Gastroesophageal sphincter (tissue), 4 donors: Measurements from ENCODE around the gene WBP2. TPM values are rescaled to one million over a fixed set of nuclear protein-coding genes. Genes with fewer than 3 reads are reported as not detected.

Experiments used
- ATAC-seq: fragments of 150-250 bp; one replicate; pipeline ENCODE4 v1.9.1; 2016; ENCODE audit warnings: mild to moderate bottlenecking, moderate library complexity
- H3K27ac ChIP-seq, 4 donors: fragments of 200-600 bp; sonication (generic) in 3 of 4; 1 replicate in 3 of 4; 2 replicates in 1 of 4; pipeline ENCODE4 v1.5.1; 2016 to 2019
- H3K27me3 ChIP-seq: fragments of 200-600 bp; sonication (generic); one replicate; pipeline ENCODE4 v1.5.1; 2019
- H3K36me3 ChIP-seq, 2 donors: fragments of 200-600 bp; sonication (generic); one replicate each; pipeline ENCODE4 v1.5.1; 2019; ENCODE audit warnings: control low read depth in 1 of 2
- H3K4me1 ChIP-seq, 3 donors: fragments of 200-600 bp; sonication (generic); 1 replicate in 2 of 3; 2 replicates in 1 of 3; pipeline ENCODE4 v1.5.1; 2016 to 2019; ENCODE audit warnings: control low read depth in 2 of 3
- H3K4me3 ChIP-seq, 2 donors: fragments of 200-600 bp; sonication (generic); one replicate each; pipeline ENCODE4 v1.5.1; 2019; ENCODE audit warnings: mild to moderate bottlenecking in 1 of 2, moderate library complexity in 1 of 2
- H3K9me3 ChIP-seq, 3 donors: fragments of 200-600 bp; sonication (generic); one replicate each; pipeline ENCODE4 v1.5.1; 2017 to 2019; ENCODE audit warnings: control low read depth in 2 of 3
- EP300 ChIP-seq: sonication (generic); formaldehyde crosslinking; IDR thresholded peaks from one replicate; pipeline ENCODE4 v1.6.1; 2017; ENCODE audit warnings: antibody characterized with exemption, mild to moderate bottlenecking
- POLR2A ChIP-seq, 2 donors: fragments of 450-650 bp; IDR thresholded peaks; one replicate each; pipeline ENCODE4 v1.6.1; 2017; ENCODE audit warnings: antibody characterized with exemption in 2 of 2, mild to moderate bottlenecking in 2 of 2, moderate library complexity in 1 of 2
- POLR2AphosphoS5 ChIP-seq: sonication (generic); formaldehyde crosslinking; IDR thresholded peaks from one replicate; pipeline ENCODE4 v1.6.1; 2017; ENCODE audit warnings: antibody characterized with exemption
- WGBS, 2 donors: methylation state at CpG; one replicate each; pipeline ENCODE4 v1.1.5; 2018; ENCODE audit warnings: low coverage in 1 of 2; 5-methylcytosine and 5-hydroxymethylcytosine counted together
- total RNA-seq, 4 donors: library from RNA; depleted of rRNA; stranded (reverse); fragments of >200 nt; gene quantifications; one replicate each; pipeline ENCODE4 v1.1.0, GENCODE V29; 2016
- TF ChIP-seq, protein P1 (sequence below), 4 experiments: fragments of 200-600 bp in 2 of 4; fragments of 450-650 bp in 2 of 4; sonication (generic) in 1 of 4; IDR thresholded peaks; one replicate each; pipeline ENCODE4 v1.5.1; 2017 to 2019; ENCODE audit warnings: antibody characterized with exemption in 4 of 4, mild to moderate bottlenecking in 2 of 4, moderate library complexity in 2 of 4

The WBP2 gene
- total RNA-seq, 4 donors from 2014 or later = 50.0 to 83.9 (median 57.6) TPM

DNA sequence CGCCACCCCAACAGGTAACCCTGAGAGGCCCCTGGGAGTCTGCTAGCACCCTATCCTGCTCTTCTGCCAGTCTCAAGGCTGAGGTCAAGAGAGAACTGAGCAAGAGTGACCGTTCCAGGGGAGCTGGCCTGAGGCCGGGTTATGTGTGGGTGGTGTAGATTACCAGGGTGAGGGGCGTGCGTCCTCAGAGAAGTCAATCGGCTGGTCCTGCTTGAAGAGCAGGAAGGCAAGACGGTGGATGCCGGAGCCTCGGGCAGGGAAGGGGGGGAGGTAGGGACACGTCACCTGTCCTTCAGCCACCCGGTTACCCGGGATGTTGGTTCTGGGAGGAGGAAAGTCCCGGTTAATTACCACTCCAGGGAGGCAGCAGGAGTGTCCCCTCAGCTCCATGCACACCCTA is 44.2 kb upstream of the WBP2 start:
- no peak overlapping the region for H3K4me3 ChIP-seq
- TF ChIP-seq POLR2A (IDR thresholded peaks at IDR 0.05) = no peak
- TF ChIP-seq EP300 = no peak
- no peak for TF ChIP-seq POLR2AphosphoS5
- TF ChIP-seq, protein P1, sequence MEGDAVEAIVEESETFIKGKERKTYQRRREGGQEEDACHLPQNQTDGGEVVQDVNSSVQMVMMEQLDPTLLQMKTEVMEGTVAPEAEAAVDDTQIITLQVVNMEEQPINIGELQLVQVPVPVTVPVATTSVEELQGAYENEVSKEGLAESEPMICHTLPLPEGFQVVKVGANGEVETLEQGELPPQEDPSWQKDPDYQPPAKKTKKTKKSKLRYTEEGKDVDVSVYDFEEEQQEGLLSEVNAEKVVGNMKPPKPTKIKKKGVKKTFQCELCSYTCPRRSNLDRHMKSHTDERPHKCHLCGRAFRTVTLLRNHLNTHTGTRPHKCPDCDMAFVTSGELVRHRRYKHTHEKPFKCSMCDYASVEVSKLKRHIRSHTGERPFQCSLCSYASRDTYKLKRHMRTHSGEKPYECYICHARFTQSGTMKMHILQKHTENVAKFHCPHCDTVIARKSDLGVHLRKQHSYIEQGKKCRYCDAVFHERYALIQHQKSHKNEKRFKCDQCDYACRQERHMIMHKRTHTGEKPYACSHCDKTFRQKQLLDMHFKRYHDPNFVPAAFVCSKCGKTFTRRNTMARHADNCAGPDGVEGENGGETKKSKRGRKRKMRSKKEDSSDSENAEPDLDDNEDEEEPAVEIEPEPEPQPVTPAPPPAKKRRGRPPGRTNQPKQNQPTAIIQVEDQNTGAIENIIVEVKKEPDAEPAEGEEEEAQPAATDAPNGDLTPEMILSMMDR (IDR thresholded peaks at IDR 0.05) = no peak
- no peak for ATAC-seq
- no peak overlapping the region for H3K27ac ChIP-seq
- no peaks in the 10 kb centered on the region for H3K9me3 ChIP-seq
- H3K36me3 ChIP-seq = peaks cover 0 to 58% of the 10 kb centered on the region in 2 donors
- WGBS, 2 donors = 93% methylated on average over 3 of the region's 13 CpGs; no CpG with 5 or more reads in 1 of the 2 donors
- peaks cover 0 to 48% (median 27%) of the 10 kb centered on the region in 3 donors for H3K4me1 ChIP-seq
- no peaks in the 10 kb centered on the region for H3K27me3 ChIP-seq

DNA sequence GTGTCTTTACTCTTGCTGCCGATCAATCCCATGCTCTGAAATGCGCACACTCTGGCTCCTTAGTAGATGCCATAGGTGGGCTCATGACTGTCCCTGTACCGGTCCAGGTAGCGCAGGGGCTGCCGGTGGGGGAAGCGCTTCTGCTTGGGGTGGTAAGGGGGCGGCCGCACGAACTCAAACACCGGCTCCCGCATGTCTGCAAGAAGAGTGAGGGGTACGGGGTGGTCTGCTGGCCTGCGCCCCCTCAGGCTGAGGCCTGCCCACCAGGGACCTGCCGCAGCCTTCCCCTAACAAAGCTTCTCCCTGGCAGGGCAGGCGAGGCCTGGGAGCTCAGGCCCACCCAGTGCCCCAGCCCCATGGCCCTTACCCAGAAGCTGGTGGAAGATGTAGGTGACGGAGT is 43.7 kb upstream of the WBP2 start:
- H3K4me3 ChIP-seq = no peak overlapping the region
- ATAC-seq = no peak
- peaks cover 0 to 58% of the 10 kb centered on the region in 2 donors for H3K36me3 ChIP-seq
- H3K9me3 ChIP-seq = no peaks in the 10 kb centered on the region
- TF ChIP-seq, protein P1 (IDR thresholded peaks at IDR 0.05) = no peak
- no peak for TF ChIP-seq POLR2AphosphoS5
- no peak for TF ChIP-seq POLR2A (IDR thresholded peaks at IDR 0.05)
- TF ChIP-seq EP300 = no peak
- WGBS, 2 donors = 80% methylated on average over 2 of the region's 16 CpGs; no CpG with 5 or more reads in 1 of the 2 donors
- peaks cover 0 to 48% (median 22%) of the 10 kb centered on the region in 3 donors for H3K4me1 ChIP-seq
- no peaks in the 10 kb centered on the region for H3K27me3 ChIP-seq
- H3K27ac ChIP-seq = no peak overlapping the region

DNA sequence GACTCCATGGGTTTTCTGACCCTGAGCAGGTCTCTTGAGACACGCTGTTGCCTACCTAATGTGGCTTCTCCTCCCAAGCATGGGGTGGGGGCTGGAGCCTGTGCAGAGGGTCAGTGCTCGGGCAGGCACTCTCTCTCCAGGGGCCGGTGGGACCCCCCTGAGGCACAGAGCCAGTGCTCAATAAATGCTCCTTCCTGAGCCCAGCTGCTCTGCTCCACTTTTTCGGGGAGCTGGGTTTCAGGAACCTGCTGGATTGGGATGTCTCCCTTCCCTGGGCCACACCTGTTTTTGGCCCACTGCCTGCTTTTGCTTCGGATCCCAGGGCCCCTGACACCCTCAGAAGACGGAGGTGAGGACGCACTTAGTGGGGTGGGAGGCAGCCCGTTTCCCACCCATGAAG is 42.9 kb upstream of the WBP2 start:
- no peak for ATAC-seq
- no CpG with 5 or more reads among the region's 8 CpGs for WGBS, 2 donors
- TF ChIP-seq POLR2A (IDR thresholded peaks at IDR 0.05) = no peak
- TF ChIP-seq, protein P1 (IDR thresholded peaks at IDR 0.05) = no peak
- TF ChIP-seq EP300 = no peak
- no peak for TF ChIP-seq POLR2AphosphoS5
- Histone ChIP-seq H3K27me3 (no peaks in the 10 kb centered on the region), H3K4me3 (no peak overlapping the region), H3K9me3 (no peaks in the 10 kb centered on the region), H3K36me3 (peaks cover 0 to 57% of the 10 kb centered on the region in 2 donors), H3K27ac (peak overlapping the region in 3 of 4 donors; percentile 94 to 96 (median 96)), H3K4me1 (peaks cover 0 to 48% (median 23%) of the 10 kb centered on the region in 3 donors)

DNA sequence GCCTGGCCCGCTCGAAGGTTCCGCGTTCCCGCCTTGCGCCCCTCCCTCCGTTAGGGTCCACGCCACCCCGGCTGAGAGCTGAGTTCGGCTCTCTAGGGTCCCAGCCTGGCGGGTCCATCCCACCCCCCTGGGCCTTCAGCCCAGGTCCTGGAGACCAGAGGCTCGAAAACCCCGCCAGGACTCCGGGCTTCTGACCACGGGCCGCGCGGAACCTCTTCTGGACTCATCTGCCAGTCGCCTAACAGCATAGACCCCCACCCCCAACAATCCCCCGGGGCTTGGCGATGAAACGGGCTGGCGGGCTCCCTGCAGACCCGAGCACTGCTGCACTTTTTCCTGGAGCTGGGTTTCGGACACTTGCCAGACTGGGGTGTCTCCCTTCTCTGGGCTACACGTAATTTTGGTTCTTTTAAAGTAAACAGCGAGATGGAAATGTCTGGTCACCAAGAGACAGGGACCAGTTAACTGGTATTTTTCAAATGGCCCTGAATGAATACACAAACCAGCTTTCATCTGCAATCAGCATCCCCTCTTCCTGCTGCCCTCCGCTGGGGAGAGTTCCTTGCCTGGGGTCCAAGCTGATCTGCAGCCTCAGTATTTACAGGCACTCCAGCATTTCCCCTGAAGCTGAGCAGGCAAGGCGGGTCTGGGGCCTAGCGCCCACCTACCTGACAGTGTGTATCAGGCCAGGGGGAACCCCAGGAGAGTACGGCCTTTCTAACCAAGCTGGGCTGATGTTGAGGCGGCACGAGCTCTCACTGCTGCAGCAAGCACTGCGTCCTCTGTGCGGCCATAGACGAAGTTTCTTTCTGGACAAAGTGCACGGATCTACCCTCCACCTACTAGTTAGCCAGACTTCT is 42.3 kb upstream of the WBP2 start:
- TF ChIP-seq POLR2A (IDR thresholded peaks at IDR 0.05) (no peak), EP300 (no peak)
- Histone ChIP-seq H3K27ac (peak overlapping the region; percentile 78 to 96 (median 95)), H3K27me3 (no peaks in the 10 kb centered on the region), H3K4me1 (peaks cover 0 to 50% (median 23%) of the 10 kb centered on the region in 3 donors), H3K4me3 (peak overlapping the region; percentile 50 to 82), H3K9me3 (no peaks in the 10 kb centered on the region), H3K36me3 (peaks cover 0 to 54% of the 10 kb centered on the region in 2 donors)
- 19% methylated on average over 15 of the region's 37 CpGs; no CpG with 5 or more reads in 1 of the 2 donors for WGBS, 2 donors
- no peak for ATAC-seq

DNA sequence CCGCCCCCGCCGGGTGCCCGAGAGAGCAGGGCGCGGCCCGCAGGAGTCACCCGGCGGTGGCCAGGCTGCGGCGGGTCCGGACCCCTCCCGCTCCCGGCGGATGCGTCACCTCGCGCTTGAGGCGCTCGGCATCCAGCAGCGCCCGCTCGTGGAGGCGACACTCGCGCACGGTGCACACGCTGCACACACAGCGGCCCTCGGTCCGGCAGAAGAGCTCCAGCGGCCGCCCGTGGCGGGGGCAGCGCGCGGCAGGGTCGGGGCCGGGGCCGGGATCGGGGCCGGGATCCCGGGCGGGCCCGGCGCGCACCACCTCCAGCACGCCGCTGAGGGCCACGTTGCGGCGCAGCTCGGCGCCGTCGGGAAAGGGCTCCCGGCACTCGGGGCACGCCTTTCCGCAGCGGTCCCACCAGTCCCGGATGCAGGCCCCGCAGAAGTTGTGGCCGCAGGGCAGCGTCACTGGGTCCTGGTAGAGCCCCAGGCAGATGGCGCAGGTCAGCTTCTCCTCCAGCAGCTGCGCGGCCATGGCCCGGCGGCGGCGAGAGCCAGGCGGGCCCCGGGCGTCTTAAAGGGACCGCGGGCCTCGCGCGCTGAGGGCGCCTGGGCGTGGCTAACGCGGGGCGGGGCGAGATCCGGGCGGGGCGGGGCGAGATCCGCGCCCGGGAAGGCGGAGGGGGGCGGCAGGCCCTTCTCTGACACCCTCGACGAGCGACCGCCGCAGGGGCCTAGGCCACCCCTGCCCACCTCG is 41.5 kb upstream of the WBP2 start, which contains the start of gene TRIM65:
Gene TRIM65, minus strand, starts transcription at position 537 of the 745 bp plus-strand sequence. Its CDS starts 14 bp downstream, at position 523.
- H3K36me3 ChIP-seq = peaks cover 0 to 54% of the 10 kb centered on the region in 2 donors
- H3K27ac ChIP-seq = peak within 1 kb of the TSS; percentile 78 to 96 (median 95)
- H3K27me3 ChIP-seq = no peaks in the 10 kb centered on the region
- peaks cover 0 to 58% (median 23%) of the 10 kb centered on the region in 3 donors for H3K4me1 ChIP-seq
- peak within 1 kb of the TSS; percentile 50 to 82 for H3K4me3 ChIP-seq
- H3K9me3 ChIP-seq = no peaks in the 10 kb centered on the region
- ATAC-seq = peak; percentile 91
- WGBS, 2 donors = no CpG with 5 or more reads among the region's 102 CpGs
- TF ChIP-seq, protein P1 (IDR thresholded peaks at IDR 0.05) = peak in 3 of 4 experiments; percentile 47 to 73 (median 51)
- TF ChIP-seq POLR2AphosphoS5 (peak; percentile 78), EP300 (no peak), POLR2A (IDR thresholded peaks at IDR 0.05) (peak; percentile 79 to 82)
